K562 (cell line): ENCODE measurements around the gene CRADD. TPM values are rescaled to one million over a fixed set of nuclear protein-coding genes. Genes with fewer than 3 reads are reported as not detected.
A peak's percentile ranks its signal among the peaks of the same experiment; 100 is the strongest.

ENCODE experiments used
- ARNT ChIP-seq, 2 experiments: fragments of 450-650 bp; IDR thresholded peaks; 2 replicates each; pipeline ENCODE4 v1.6.1; 2016; ENCODE audit warnings: mild to moderate bottlenecking in 1 of 2
- CCNT2 ChIP-seq: IDR thresholded peaks from 2 replicates; pipeline ENCODE4 v1.6.1; 2011; ENCODE audit warnings: borderline replicate concordance, low read depth, mild to moderate bottlenecking, moderate library complexity, mixed read lengths, low read length; ENCODE audit not compliant: insufficient read length; ENCODE audit errors: extremely low read depth
- CHD1 ChIP-seq: fragments of 200-600 bp; sonication (generic); IDR thresholded peaks from one replicate; pipeline ENCODE4 v1.6.1; 2012; ENCODE audit warnings: mild to moderate bottlenecking, moderate library complexity, low read length, inconsistent platforms
- CTBP1 ChIP-seq: fragments of 450-650 bp; IDR thresholded peaks from 2 replicates; pipeline ENCODE4 v1.6.1; 2016; ENCODE audit warnings: borderline replicate concordance
- ELF4 ChIP-seq: fragments of 450-650 bp; formaldehyde crosslinking; IDR thresholded peaks from 2 replicates; pipeline ENCODE4 v1.4.0; 2022; ENCODE audit warnings: missing genetic modification characterization
- ERF ChIP-seq: fragments of 450-650 bp; formaldehyde crosslinking; IDR thresholded peaks from 2 replicates; pipeline ENCODE4 v1.4.0; 2020; ENCODE audit warnings: mild to moderate bottlenecking, mixed read lengths
- FOXJ3 ChIP-seq: sonication (generic); formaldehyde crosslinking; IDR thresholded peaks from 2 replicates; pipeline ENCODE4 v1.4.0; 2020; ENCODE audit warnings: mild to moderate bottlenecking, missing genetic modification reagents
- FOXK2 ChIP-seq, 2 experiments: fragments of 450-650 bp; IDR thresholded peaks in 1 of 2; conservative IDR thresholded peaks in 1 of 2; 2 replicates each; pipeline ENCODE4 v1.6.1; 2016; ENCODE audit warnings: low read depth in 2 of 2, mild to moderate bottlenecking in 1 of 2
- GABPB1 ChIP-seq: sonication (generic); formaldehyde crosslinking; IDR thresholded peaks from 2 replicates; pipeline ENCODE4 v1.8.0; 2022; ENCODE audit warnings: mild to moderate bottlenecking, missing genetic modification reagents
- GATAD2A ChIP-seq: fragments of 450-650 bp; IDR thresholded peaks from 2 replicates; pipeline ENCODE4 v1.6.1; 2017
- GTF2A2 ChIP-seq: IDR thresholded peaks from 2 replicates; pipeline ENCODE4 v1.6.1; 2016; ENCODE audit warnings: mild to moderate bottlenecking, missing genetic modification characterization, missing compliant biosample characterization
- HDGF ChIP-seq: fragments of 450-650 bp; IDR thresholded peaks from 2 replicates; pipeline ENCODE4 v1.6.1; 2016
- KDM5B ChIP-seq: fragments of 200-600 bp; sonication (generic); IDR thresholded peaks from 2 replicates; pipeline ENCODE4 v1.6.1; 2012; ENCODE audit warnings: low read depth, mild to moderate bottlenecking, moderate library complexity, low read length, control low read depth, inconsistent platforms; ENCODE audit not compliant: insufficient replicate concordance
- MAZ ChIP-seq, 2 experiments: fragments of 450-650 bp in 1 of 2; sonication (generic) in 1 of 2; formaldehyde crosslinking; IDR thresholded peaks in 1 of 2; conservative IDR thresholded peaks in 1 of 2; 2 replicates each; pipeline versions ENCODE4 v1.4.0 to v1.5.0; 2020; ENCODE audit warnings: mild to moderate bottlenecking in 1 of 2, missing genetic modification reagents in 1 of 2
- NFE2L1 ChIP-seq: fragments of 450-650 bp; IDR thresholded peaks from 2 replicates; pipeline ENCODE4 v1.6.1; 2016; ENCODE audit warnings: missing genetic modification characterization, low read depth, mild to moderate bottlenecking, missing compliant biosample characterization, moderate library complexity, borderline replicate concordance
- PTBP1 ChIP-seq: fragments of 200-400 bp; formaldehyde crosslinking; IDR thresholded peaks from 2 replicates; pipeline ENCODE4 v1.6.1; 2017; ENCODE audit warnings: low read depth, low read length
- RAD51 ChIP-seq: fragments of 450-650 bp; IDR thresholded peaks from 2 replicates; pipeline ENCODE4 v1.7.1; 2016; ENCODE audit warnings: low read depth, mild to moderate bottlenecking, borderline replicate concordance
- ZEB2 ChIP-seq: fragments of 450-650 bp; IDR thresholded peaks from 2 replicates; pipeline ENCODE4 v1.6.1; 2016
- polyA plus RNA-seq, 8 experiments: library from polyadenylated mRNA; depleted of rRNA in 4 of 8; stranded (reverse) in 5 of 8; unstranded in 3 of 8; fragments of >200 nt; fragmentation: Nextera tagmentation in 2 of 8; fragmentation: Illumina TruSeq in 1 of 8; extraction: Ambion mirVana in 2 of 8; extraction: Trizol in 1 of 8; gene quantifications; 2 replicates each; pipeline versions ENCODE4 v1.2.1 to v1.2.3, GENCODE V29; 2011 to 2014; ENCODE audit warnings: inconsistent platforms in 1 of 8, missing spikeins in 1 of 8
- total RNA-seq, 7 experiments: library from RNA; depleted of rRNA in 6 of 7; stranded (reverse); fragments of >200 nt in 6 of 7; fragmentation: Illumina TruSeq in 2 of 7; extraction: Trizol in 2 of 7; gene quantifications; 2 replicates each; pipeline versions ENCODE4 v1.2.1 to v1.2.3, GENCODE V29; 2011 to 2021; ENCODE audit warnings: low replicate concordance in 1 of 7
- TF ChIP-seq, protein P1 (sequence below): sonication (generic); formaldehyde crosslinking; IDR thresholded peaks from 2 replicates; pipeline ENCODE4 v1.8.1; 2023; ENCODE audit warnings: mild to moderate bottlenecking, missing genetic modification reagents
- TF ChIP-seq, protein P2 (sequence below), 2 experiments: IDR thresholded peaks; 2 replicates each; pipeline ENCODE4 v1.6.1; 2011; ENCODE audit warnings: borderline replicate concordance in 1 of 2, control low read depth in 1 of 2, low read depth in 1 of 2, low read length in 1 of 2, mild to moderate bottlenecking in 1 of 2, mixed read lengths in 1 of 2, moderate library complexity in 1 of 2; ENCODE audit not compliant: insufficient read depth in 1 of 2, insufficient read length in 1 of 2, poor library complexity in 1 of 2, severe bottlenecking in 1 of 2; ENCODE audit errors: extremely low read depth in 1 of 2
- TF ChIP-seq, protein P3 (sequence below): fragments of 450-650 bp; conservative IDR thresholded peaks from 2 replicates; pipeline ENCODE4 v1.6.1; 2016; ENCODE audit warnings: missing genetic modification characterization, low read depth, mild to moderate bottlenecking, missing compliant biosample characterization, moderate library complexity
- TF ChIP-seq, protein P4 (sequence below): sonication (generic); formaldehyde crosslinking; IDR thresholded peaks from 2 replicates; pipeline ENCODE4 v1.8.0; 2022; ENCODE audit warnings: missing genetic modification reagents, mild to moderate bottlenecking, borderline replicate concordance
- TF ChIP-seq, protein P5 (sequence below): fragments of 200-800 bp; sonication (Bioruptor generic); IDR thresholded peaks from 2 replicates; pipeline ENCODE4 v1.6.1; 2017; ENCODE audit warnings: missing genetic modification characterization, missing compliant biosample characterization

The CRADD gene
- total and polyA plus RNA-seq, 9 of the 15 experiments (the other 6 are each of a cell fraction or from before 2014, with no cell fraction given) = 20.5 to 41.1 (median 25.9) TPM

DNA sequence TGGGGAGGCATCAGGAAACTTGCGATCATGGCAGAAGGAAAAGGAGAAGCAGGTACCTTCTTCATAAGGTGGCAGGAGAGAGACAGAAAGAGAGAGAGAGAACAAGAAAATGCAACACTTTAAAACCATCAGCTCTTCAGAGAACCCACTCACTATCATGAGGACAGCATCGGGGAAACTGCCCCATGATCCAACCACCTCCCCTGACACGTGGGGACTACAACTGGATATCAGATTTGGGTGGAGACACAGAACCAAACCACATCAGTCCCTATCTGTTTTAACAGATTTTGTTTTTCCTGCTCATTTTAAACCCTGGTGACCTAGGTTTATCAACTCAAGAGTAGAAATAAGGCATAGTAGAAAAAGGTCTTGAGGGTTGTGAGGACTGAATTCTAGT, 261.1 kb downstream of the CRADD start (continued):
- TF ChIP-seq, protein P1, sequence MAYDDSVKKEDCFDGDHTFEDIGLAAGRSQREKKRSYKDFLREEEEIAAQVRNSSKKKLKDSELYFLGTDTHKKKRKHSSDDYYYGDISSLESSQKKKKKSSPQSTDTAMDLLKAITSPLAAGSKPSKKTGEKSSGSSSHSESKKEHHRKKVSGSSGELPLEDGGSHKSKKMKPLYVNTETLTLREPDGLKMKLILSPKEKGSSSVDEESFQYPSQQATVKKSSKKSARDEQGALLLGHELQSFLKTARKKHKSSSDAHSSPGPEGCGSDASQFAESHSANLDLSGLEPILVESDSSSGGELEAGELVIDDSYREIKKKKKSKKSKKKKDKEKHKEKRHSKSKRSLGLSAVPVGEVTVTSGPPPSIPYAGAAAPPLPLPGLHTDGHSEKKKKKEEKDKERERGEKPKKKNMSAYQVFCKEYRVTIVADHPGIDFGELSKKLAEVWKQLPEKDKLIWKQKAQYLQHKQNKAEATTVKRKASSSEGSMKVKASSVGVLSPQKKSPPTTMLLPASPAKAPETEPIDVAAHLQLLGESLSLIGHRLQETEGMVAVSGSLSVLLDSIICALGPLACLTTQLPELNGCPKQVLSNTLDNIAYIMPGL = no peak
- TF ChIP-seq FOXJ3 (CRISPR knock-in tag) = no peak
- TF ChIP-seq, protein P2, sequence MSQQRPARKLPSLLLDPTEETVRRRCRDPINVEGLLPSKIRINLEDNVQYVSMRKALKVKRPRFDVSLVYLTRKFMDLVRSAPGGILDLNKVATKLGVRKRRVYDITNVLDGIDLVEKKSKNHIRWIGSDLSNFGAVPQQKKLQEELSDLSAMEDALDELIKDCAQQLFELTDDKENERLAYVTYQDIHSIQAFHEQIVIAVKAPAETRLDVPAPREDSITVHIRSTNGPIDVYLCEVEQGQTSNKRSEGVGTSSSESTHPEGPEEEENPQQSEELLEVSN (IDR thresholded peaks at IDR 0.05; ENCODE audit: borderline replicate concordance in 1 of 2, extremely low read depth in 1 of 2, insufficient read depth in 1 of 2, insufficient read length in 1 of 2, low read depth in 1 of 2, low read length in 1 of 2, poor library complexity in 1 of 2, severe bottlenecking in 1 of 2) = peak in 1 of 2 experiments; percentile 31
- no peak for TF ChIP-seq CHD1
- no peak for TF ChIP-seq GABPB1 (CRISPR knock-in tag)
- peak; percentile 28 to 32; a peak in 2 of 4 replicates for TF ChIP-seq MAZ (CRISPR knock-in tag; conservative IDR thresholded peaks at IDR 0.05 in 1 of 2, IDR thresholded peaks at IDR 0.05 in 1 of 2)
- TF ChIP-seq, protein P3, sequence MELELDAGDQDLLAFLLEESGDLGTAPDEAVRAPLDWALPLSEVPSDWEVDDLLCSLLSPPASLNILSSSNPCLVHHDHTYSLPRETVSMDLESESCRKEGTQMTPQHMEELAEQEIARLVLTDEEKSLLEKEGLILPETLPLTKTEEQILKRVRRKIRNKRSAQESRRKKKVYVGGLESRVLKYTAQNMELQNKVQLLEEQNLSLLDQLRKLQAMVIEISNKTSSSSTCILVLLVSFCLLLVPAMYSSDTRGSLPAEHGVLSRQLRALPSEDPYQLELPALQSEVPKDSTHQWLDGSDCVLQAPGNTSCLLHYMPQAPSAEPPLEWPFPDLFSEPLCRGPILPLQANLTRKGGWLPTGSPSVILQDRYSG (tag) = no peak
- TF ChIP-seq ELF4 = 0 out of 2 replicates have a peak, but pooled peaks have one; percentile 9
- no peak for TF ChIP-seq HDGF
- TF ChIP-seq ARNT (IDR thresholded peaks at IDR 0.05) = no peak
- peak; percentile 62; the same call in 1 of the 2 replicates for TF ChIP-seq CTBP1
- no peak for TF ChIP-seq RAD51
- no peak for TF ChIP-seq ERF
- no peak for TF ChIP-seq NFE2L1 (tag)
- TF ChIP-seq CCNT2 = peak; percentile 43
- TF ChIP-seq GATAD2A = no peak
- TF ChIP-seq ZEB2 = no peak
- no peak for TF ChIP-seq KDM5B
- TF ChIP-seq, protein P4, sequence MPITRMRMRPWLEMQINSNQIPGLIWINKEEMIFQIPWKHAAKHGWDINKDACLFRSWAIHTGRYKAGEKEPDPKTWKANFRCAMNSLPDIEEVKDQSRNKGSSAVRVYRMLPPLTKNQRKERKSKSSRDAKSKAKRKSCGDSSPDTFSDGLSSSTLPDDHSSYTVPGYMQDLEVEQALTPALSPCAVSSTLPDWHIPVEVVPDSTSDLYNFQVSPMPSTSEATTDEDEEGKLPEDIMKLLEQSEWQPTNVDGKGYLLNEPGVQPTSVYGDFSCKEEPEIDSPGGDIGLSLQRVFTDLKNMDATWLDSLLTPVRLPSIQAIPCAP (CRISPR knock-in tag) = no peak
- TF ChIP-seq, protein P5, sequence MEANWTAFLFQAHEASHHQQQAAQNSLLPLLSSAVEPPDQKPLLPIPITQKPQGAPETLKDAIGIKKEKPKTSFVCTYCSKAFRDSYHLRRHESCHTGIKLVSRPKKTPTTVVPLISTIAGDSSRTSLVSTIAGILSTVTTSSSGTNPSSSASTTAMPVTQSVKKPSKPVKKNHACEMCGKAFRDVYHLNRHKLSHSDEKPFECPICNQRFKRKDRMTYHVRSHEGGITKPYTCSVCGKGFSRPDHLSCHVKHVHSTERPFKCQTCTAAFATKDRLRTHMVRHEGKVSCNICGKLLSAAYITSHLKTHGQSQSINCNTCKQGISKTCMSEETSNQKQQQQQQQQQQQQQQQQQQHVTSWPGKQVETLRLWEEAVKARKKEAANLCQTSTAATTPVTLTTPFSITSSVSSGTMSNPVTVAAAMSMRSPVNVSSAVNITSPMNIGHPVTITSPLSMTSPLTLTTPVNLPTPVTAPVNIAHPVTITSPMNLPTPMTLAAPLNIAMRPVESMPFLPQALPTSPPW (CRISPR knock-in tag) = peak; percentile 39; the same call in 1 of the 2 replicates
- TF ChIP-seq GTF2A2 = no peak
- no peak for TF ChIP-seq PTBP1
- TF ChIP-seq FOXK2 (conservative IDR thresholded peaks at IDR 0.05 in 1 of 2, IDR thresholded peaks at IDR 0.05 in 1 of 2; ENCODE audit: low read depth in 2 of 2) = no peak
